Mucosa of descending colon (tissue), 3 donors: ENCODE measurements around the gene IFT25. TPM values are rescaled to one million over a fixed set of nuclear protein-coding genes. Genes with fewer than 3 reads are reported as not detected.
"Not testable (repeated sequence)": the region's sequence is repeated elsewhere in the genome, so short reads cannot be mapped to it uniquely, and the experiment has no call there.

Experiments
- ATAC-seq: fragments of 200-7000 bp; cut with Tn5 transposase; one replicate; pipeline ENCODE4 v1.9.1; 2020; ENCODE audit warnings: mild to moderate bottlenecking, moderate library complexity
- DNase-seq, 3 donors: peaks; one replicate each; pipeline ENCODE4 v3.0.0-alpha.2; 2020
- H3K36me3 ChIP-seq: fragments of 200-600 bp; one replicate; pipeline ENCODE4 v1.8.0; 2021; ENCODE audit warnings: low read depth, mild to moderate bottlenecking
- H3K4me1 ChIP-seq: fragments of 200-600 bp; one replicate; pipeline ENCODE4 v1.8.0; 2021; ENCODE audit warnings: low read depth, mild to moderate bottlenecking
- H3K4me3 ChIP-seq: fragments of 200-600 bp; one replicate; pipeline ENCODE4 v1.8.0; 2021; ENCODE audit warnings: mild to moderate bottlenecking
- H3K9me3 ChIP-seq: fragments of 200-600 bp; one replicate; pipeline ENCODE4 v1.8.0; 2021; ENCODE audit warnings: mild to moderate bottlenecking
- intact Hi-C, 2 donors: fragments of 100-400 bp; cut with DNase I in 1 of 2; cut with micrococcal nuclease in 1 of 2; formaldehyde crosslinking; loops; one replicate each; pipeline versions ENCODE4 v1.11.0 to v1.11.1; 2022; cut with DNase I, micrococcal nuclease
- long read RNA-seq, 2 donors: library from polyadenylated mRNA; unstranded; transcript quantifications; one replicate each; pipeline ENCODE4 v2.0.0, GENCODE V29; 2019 to 2021
- total RNA-seq, 3 donors: library from RNA; stranded (reverse); fragmentation: NEBNext Ultra II Directional in 2 of 3; extraction: Animal tissue kit (Norgen Biotek cat#: 25700) in 2 of 3; gene quantifications; one replicate each; pipeline versions ENCODE4 v1.2.1 to v1.2.4, GENCODE V29; 2021 to 2023
- TF ChIP-seq, protein P1 (sequence below): fragments of 200-600 bp; IDR thresholded peaks from one replicate; pipeline ENCODE4 v1.8.0; 2022; ENCODE audit warnings: antibody characterized with exemption, mild to moderate bottlenecking
- donor health status: DM: no; HTN: no; CAD: no; lungs with moderate emphysema.
- donor health status: DM: no; HTN: no; CAD: no.
- donor health status: DM: no; HTN: yes; CAD: no.

The IFT25 gene
- total RNA-seq, result 10 to 100 TPM; 19.8 to 22.6 (median 19.9) TPM
- long read RNA-seq, donor 1, transcript HSPB11-201 (6 exons, 915 nt), result major isoform, 7 of 13 reads
- long read RNA-seq, donor 1, partial matches to known transcripts, result 1 of 13 reads
- long read RNA-seq, donor 1, other reads (novel, unspliced or antisense), result 5 of 13 reads
- long read RNA-seq, donor 2, transcript HSPB11-201 (6 exons, 915 nt), result major isoform, 8 of 17 reads
- long read RNA-seq, donor 2, partial matches to known transcripts, result 0 of 17 reads
- long read RNA-seq, donor 2, other reads (novel, unspliced or antisense), result 9 of 17 reads

- TF ChIP-seq, protein P1, sequence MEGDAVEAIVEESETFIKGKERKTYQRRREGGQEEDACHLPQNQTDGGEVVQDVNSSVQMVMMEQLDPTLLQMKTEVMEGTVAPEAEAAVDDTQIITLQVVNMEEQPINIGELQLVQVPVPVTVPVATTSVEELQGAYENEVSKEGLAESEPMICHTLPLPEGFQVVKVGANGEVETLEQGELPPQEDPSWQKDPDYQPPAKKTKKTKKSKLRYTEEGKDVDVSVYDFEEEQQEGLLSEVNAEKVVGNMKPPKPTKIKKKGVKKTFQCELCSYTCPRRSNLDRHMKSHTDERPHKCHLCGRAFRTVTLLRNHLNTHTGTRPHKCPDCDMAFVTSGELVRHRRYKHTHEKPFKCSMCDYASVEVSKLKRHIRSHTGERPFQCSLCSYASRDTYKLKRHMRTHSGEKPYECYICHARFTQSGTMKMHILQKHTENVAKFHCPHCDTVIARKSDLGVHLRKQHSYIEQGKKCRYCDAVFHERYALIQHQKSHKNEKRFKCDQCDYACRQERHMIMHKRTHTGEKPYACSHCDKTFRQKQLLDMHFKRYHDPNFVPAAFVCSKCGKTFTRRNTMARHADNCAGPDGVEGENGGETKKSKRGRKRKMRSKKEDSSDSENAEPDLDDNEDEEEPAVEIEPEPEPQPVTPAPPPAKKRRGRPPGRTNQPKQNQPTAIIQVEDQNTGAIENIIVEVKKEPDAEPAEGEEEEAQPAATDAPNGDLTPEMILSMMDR, result no peak
- DNase-seq (peak; percentile 98 to 99 (median 99)), ATAC-seq (peak; percentile 94)
- Histone ChIP-seq H3K9me3 (no peaks in the 10 kb centered on the region), H3K4me3 (peak within 1 kb of the TSS; percentile 47), H3K36me3 (no peaks in the 10 kb centered on the region), H3K4me1 (peaks cover 22% of the 10 kb centered on the region)
- intact Hi-C loops, result loop anchor here in 1 of 2 donors (10.0 kb wide), 1 partner anchor 51 kb away; the partner anchor contains the start of gene DIO1
These were observed at the start of gene IFT25 for GRCh38 chr1:53945433-53946251. Gene IFT25, minus strand, starts transcription at chr1:53945699. Its CDS starts 5,617 bp downstream, at chr1:53940082.

DNA sequence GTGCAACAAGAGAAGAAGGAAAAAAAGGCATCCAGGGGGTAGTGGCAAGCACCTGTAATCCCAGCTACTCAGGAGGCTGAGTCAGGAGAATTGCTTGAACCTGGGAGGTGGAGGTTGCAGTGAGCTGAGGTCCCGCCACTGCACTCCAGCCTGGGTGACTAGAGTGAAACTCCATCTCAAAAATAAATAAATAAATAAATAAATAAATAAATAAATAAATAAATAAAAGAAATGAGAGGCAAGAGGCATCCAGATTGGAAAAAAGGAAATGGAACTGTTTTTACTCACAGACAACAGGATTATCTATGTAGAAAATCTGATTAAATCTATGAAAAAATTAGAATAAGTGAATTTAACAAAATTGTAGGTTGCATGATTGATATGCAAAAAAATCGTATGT is 49.0 kb upstream of the IFT25 start:
- H3K4me3 ChIP-seq, H3K4me1 ChIP-seq, H3K36me3 ChIP-seq, ATAC-seq, DNase-seq, H3K9me3 ChIP-seq, intact Hi-C loops: not testable (repeated sequence)

DNA sequence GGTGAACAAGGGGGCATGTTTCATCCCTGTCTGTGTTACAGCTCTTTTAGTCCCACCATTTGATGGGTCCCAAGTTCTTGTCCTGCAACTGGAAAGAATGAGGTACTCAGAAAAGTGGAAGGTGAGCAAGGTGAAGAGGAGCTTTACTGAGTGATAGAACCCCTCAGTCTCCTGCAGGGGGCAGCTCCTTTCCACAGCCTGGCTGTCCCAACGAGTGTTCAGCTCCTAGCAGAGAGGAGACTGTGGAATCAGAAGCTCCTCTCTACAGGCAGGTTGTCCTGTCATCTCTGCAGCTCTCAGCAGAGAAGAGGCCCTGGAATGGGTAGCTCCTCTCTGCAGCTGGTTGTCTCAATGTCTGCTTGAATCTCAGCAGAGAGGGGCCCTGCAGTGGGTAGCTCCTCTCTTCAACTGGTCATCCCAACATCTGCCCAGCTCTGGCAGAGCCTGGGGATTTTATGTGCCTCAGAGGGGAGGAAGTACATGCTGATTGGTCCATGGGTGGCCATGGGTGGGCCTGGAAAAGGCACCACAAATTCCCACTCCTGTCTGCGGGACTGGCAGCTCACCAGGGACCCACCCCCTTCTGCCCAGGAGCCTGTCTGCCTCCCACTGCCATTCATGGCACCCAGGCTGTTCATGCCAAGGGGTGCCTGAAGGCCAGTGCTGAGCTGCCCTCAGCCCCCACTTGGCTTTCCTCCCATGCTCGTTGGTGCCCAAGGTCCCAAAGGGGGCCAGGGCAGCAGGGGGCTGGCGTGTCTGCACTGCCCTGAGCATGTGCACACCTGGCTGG is 46.8 kb upstream of the IFT25 start:
- H3K4me3 ChIP-seq, result no peak overlapping the region
- ATAC-seq (peak; percentile 28), DNase-seq (no peak)
- no peaks in the 10 kb centered on the region for H3K36me3 ChIP-seq
- TF ChIP-seq, protein P1, result no peak
- no peaks in the 10 kb centered on the region for H3K9me3 ChIP-seq
- intact Hi-C loops, result no loop called here
- H3K4me1 ChIP-seq, result no peaks in the 10 kb centered on the region

GRCh38 chr1:53987880-53988279 is 42.4 kb upstream of the IFT25 start:
- intact Hi-C loops, result no loop called here
- Histone ChIP-seq H3K4me3 (no peak overlapping the region), H3K9me3 (no peaks in the 10 kb centered on the region), H3K4me1 (no peaks in the 10 kb centered on the region), H3K36me3 (no peaks in the 10 kb centered on the region)
- ATAC-seq (no peak), DNase-seq (no peak)
- TF ChIP-seq, protein P1, result no peak

- ATAC-seq, result no peak
- TF ChIP-seq, protein P1, result no peak
These were observed 41.0 kb upstream of the IFT25 start for GRCh38 chr1:53986458-53986857.

More at GRCh38 chr1:53986458-53986857, 41.0 kb upstream of the IFT25 start:
- no peak for DNase-seq
- Histone ChIP-seq H3K4me3 (no peak overlapping the region), H3K9me3 (no peaks in the 10 kb centered on the region), H3K4me1 (no peaks in the 10 kb centered on the region), H3K36me3 (no peaks in the 10 kb centered on the region)
- intact Hi-C loops, result no loop called here
